IMR-90 (cell line): ENCODE data around the gene CFAP299. TPM values are rescaled to one million over a fixed set of nuclear protein-coding genes. Genes with fewer than 3 reads are reported as not detected.

Source experiments
- ATAC-seq: fragments of 200-7000 bp; cut with Tn5 transposase; 2 replicates; pipeline ENCODE4 v1.9.1; 2020; ENCODE audit warnings: low read depth, mild to moderate bottlenecking, moderate library complexity
- BruUV-seq: library from RNA; stranded (reverse); fragments of 400-500 nt; replicated peaks from 2 replicates; lab custom pipeline; 2021; lab: Mats Ljungman, UMichigan
- CTCF ChIA-PET: fragments of 300-600 bp; formaldehyde crosslinking; extraction: SDS; loops from one replicate; lab custom pipeline; 2021; ENCODE audit warnings: antibody characterized with exemption; lab: Yijun Ruan, JAX
- POLR2A ChIA-PET: fragments of 300-600 bp; sonication (Branson Sonifier 250); formaldehyde crosslinking; loops from one replicate; lab custom pipeline; 2022; ENCODE audit warnings: antibody characterized with exemption; ENCODE audit not compliant: unreplicated experiment; lab: Charles Lee
- DNase-seq: peaks from one replicate; pipeline ENCODE4 v3.0.0; 2013
- H2AFZ ChIP-seq: replicated peaks from 2 replicates; pipeline ENCODE3; 2013; ENCODE audit warnings: low read length, mild to moderate bottlenecking; ENCODE audit not compliant: poor library complexity
- H2AK5ac ChIP-seq: 2 replicates; pipeline ENCODE4 v1.6.1; 2013; ENCODE audit warnings: low read depth, low read length, inconsistent platforms
- H2AK9ac ChIP-seq: replicated peaks from 2 replicates; pipeline ENCODE3; 2013; ENCODE audit warnings: mild to moderate bottlenecking, low read depth, low read length, moderate library complexity; ENCODE audit not compliant: poor library complexity
- H2BK120ac ChIP-seq: 2 replicates; pipeline ENCODE4 v1.6.1; 2013; ENCODE audit warnings: low read depth, low read length, inconsistent platforms
- H2BK15ac ChIP-seq: 3 replicates; pipeline ENCODE4 v1.6.1; 2013; ENCODE audit warnings: low read depth, low read length, inconsistent platforms
- H2BK20ac ChIP-seq: 2 replicates; pipeline ENCODE4 v1.6.1; 2013; ENCODE audit warnings: low read depth, mild to moderate bottlenecking, inconsistent platforms, low read length, moderate library complexity
- H2BK5ac ChIP-seq: 2 replicates; pipeline ENCODE4 v1.6.1; 2013; ENCODE audit warnings: mild to moderate bottlenecking, low read depth, low read length, inconsistent platforms; ENCODE audit not compliant: poor library complexity, severe bottlenecking
- H3K14ac ChIP-seq: replicated peaks from 2 replicates; pipeline ENCODE4 v1.6.1; 2013; ENCODE audit warnings: low read depth, low read length, inconsistent platforms
- H3K18ac ChIP-seq: 2 replicates; pipeline ENCODE4 v1.6.1; 2013; ENCODE audit warnings: low read depth, low read length, control low read depth
- H3K23ac ChIP-seq: 2 replicates; pipeline ENCODE4 v1.6.1; 2013; ENCODE audit warnings: low read depth, low read length, inconsistent platforms
- H3K27ac ChIP-seq: 2 replicates; pipeline ENCODE4 v1.5.1; 2013; ENCODE audit warnings: mild to moderate bottlenecking, control low read depth, low read length; ENCODE audit not compliant: insufficient read depth
- H3K27me3 ChIP-seq: 2 replicates; pipeline ENCODE4 v1.6.1; 2013; ENCODE audit warnings: low read length; ENCODE audit not compliant: control insufficient read depth, insufficient read depth
- H3K36me3 ChIP-seq: 2 replicates; pipeline ENCODE4 v1.6.1; 2013; ENCODE audit warnings: low read length, mixed read lengths; ENCODE audit not compliant: control insufficient read depth, insufficient read depth
- H3K4ac ChIP-seq: 2 replicates; pipeline ENCODE4 v1.6.1; 2013; ENCODE audit warnings: low read depth, low read length, inconsistent platforms
- H3K4me1 ChIP-seq: 2 replicates; pipeline ENCODE4 v1.6.1; 2013; ENCODE audit warnings: low read length, mixed read lengths; ENCODE audit not compliant: control insufficient read depth, insufficient read depth
- H3K4me2 ChIP-seq: 2 replicates; pipeline ENCODE4 v1.6.1; 2013; ENCODE audit warnings: low read depth, mild to moderate bottlenecking, control low read depth, low read length, moderate library complexity
- H3K4me3 ChIP-seq: 2 replicates; pipeline ENCODE4 v1.5.1; 2013; ENCODE audit warnings: low read depth, mild to moderate bottlenecking, control low read depth, low read length, moderate library complexity; ENCODE audit not compliant: insufficient read depth
- H3K56ac ChIP-seq: 2 replicates; pipeline ENCODE4 v1.6.1; 2013; ENCODE audit warnings: low read length, inconsistent platforms; ENCODE audit not compliant: insufficient read depth; ENCODE audit errors: extremely low read depth
- H3K79me1 ChIP-seq, 2 experiments: 2 replicates each; pipeline ENCODE4 v1.6.1; 2013; ENCODE audit warnings: low read length in 2 of 2, inconsistent platforms in 1 of 2, low read depth in 1 of 2
- H3K9ac ChIP-seq: 2 replicates; pipeline ENCODE4 v1.6.1; 2013; ENCODE audit warnings: low read depth, low read length, control low read depth
- H3K9me1 ChIP-seq: 2 replicates; pipeline ENCODE4 v1.6.1; 2013; ENCODE audit warnings: low read length, inconsistent platforms; ENCODE audit not compliant: insufficient read depth
- H3K9me3 ChIP-seq: 2 replicates; pipeline ENCODE4 v1.6.1; 2013; ENCODE audit warnings: low read length; ENCODE audit not compliant: control insufficient read depth, insufficient read depth
- H4K20me1 ChIP-seq: 2 replicates; pipeline ENCODE4 v1.6.1; 2013; ENCODE audit warnings: low read length, inconsistent platforms; ENCODE audit not compliant: insufficient read depth
- H4K5ac ChIP-seq: 2 replicates; pipeline ENCODE4 v1.6.1; 2013; ENCODE audit warnings: mild to moderate bottlenecking, low read depth, low read length, control low read depth
- H4K8ac ChIP-seq, 2 experiments: 2 replicates each; pipeline ENCODE4 v1.6.1; 2013; ENCODE audit warnings: low read depth in 2 of 2, low read length in 2 of 2, control low read depth in 1 of 2, inconsistent platforms in 1 of 2
- H4K91ac ChIP-seq: 2 replicates; pipeline ENCODE4 v1.6.1; 2013; ENCODE audit warnings: low read depth, low read length, inconsistent platforms; ENCODE audit not compliant: insufficient read depth
- RCOR1 ChIP-seq: IDR thresholded peaks from 2 replicates; pipeline ENCODE4 v1.6.1; 2012; ENCODE audit warnings: mild to moderate bottlenecking, low read length, improper control_type of control experiment; ENCODE audit not compliant: insufficient replicate concordance
- SMC3 ChIP-seq: fragments of 150-350 bp; IDR thresholded peaks from 2 replicates; pipeline ENCODE4 v1.6.1; 2016; ENCODE audit warnings: low read depth, mild to moderate bottlenecking, antibody characterized with exemption, low read length, moderate library complexity
- WGBS, 2 experiments: methylation state at CpG; one replicate each; pipeline versions ENCODE4 v1.1.5 to v1.1.7; 2013; ENCODE audit warnings: missing lambda C conversion rate in 2 of 2; ENCODE audit not compliant: insufficient read length in 1 of 2; ENCODE audit errors: extremely low coverage in 2 of 2; 5-methylcytosine and 5-hydroxymethylcytosine counted together
- dilution Hi-C: fragments of 300-500 bp; cut with HindIII; formaldehyde crosslinking; loops from one replicate; pipeline ENCODE4 v1.14.3; 2018; ENCODE audit warnings: low sequenced_read_pairs; ENCODE audit not compliant: unreplicated experiment
- in situ Hi-C: fragments of 300-500 bp; cut with MboI; formaldehyde crosslinking; loops from 3 replicates; pipeline ENCODE4 v1.14.3; 2019; ENCODE audit warnings: low sequenced_read_pairs, inconsistent platforms, mixed read lengths
- intact Hi-C: fragments of 100-400 bp; cut with micrococcal nuclease; formaldehyde crosslinking; loops from 2 replicates; pipeline ENCODE4 v1.10.0; 2022
- polyA plus RNA-seq, 3 experiments: library from polyadenylated mRNA; depleted of rRNA; stranded (reverse); fragments of >200 nt; gene quantifications; 2 replicates each; pipeline ENCODE4 v1.2.3, GENCODE V29; 2012; ENCODE audit warnings: low replicate concordance in 1 of 3
- total RNA-seq: library from RNA; depleted of rRNA; stranded (reverse); fragments of >200 nt; gene quantifications from 2 replicates; pipeline ENCODE4 v1.2.3, GENCODE V29; 2012

CFAP299 gene
- total and polyA plus RNA-seq, 2 of the 4 experiments (the other 2 are of a cell fraction): 1.0 to 1.1 TPM

DNA sequence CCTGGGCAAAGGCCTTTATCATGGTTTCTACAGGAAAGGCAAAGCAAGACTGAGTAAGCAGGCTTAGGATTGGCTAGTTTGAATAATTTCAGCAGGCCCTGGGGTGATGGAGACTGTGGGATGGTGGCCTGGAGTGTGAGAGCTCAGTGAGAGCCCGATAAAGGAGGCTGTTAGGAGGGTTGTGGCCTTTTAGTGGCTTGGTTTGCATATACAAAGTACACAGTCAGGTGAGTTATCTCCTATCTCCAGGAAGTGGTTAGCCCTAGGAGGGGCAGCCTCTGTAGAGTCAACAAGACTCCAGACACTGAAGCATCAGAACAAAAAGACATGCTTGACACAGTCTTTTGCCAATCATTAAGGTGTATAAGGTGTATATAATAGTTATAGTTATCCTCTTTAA, 157.2 kb downstream of the CFAP299 start:
- Histone ChIP-seq H2BK120ac (no peak overlapping the region), H4K91ac (no peak overlapping the region), H3K9me1 (no peaks in the 10 kb centered on the region), H3K4me1 (no peaks in the 10 kb centered on the region), H2BK5ac (no peak overlapping the region), H2AK5ac (no peak overlapping the region), H3K4ac (no peak overlapping the region), H4K5ac (no peak overlapping the region), H3K56ac (no peak overlapping the region), H3K4me2 (no peak overlapping the region), H3K9ac (no peak overlapping the region), H3K9me3 (no peaks in the 10 kb centered on the region), H3K79me1 (no peaks in the 10 kb centered on the region; a peak in 1 of 4 replicates), H3K18ac (no peak overlapping the region), H3K14ac (no peak overlapping the region), H3K27ac (no peak overlapping the region), H3K23ac (no peak overlapping the region), H3K4me3 (no peak overlapping the region), H2BK20ac (no peak overlapping the region), H4K8ac (no peak overlapping the region), H2AK9ac (no peak overlapping the region), H2BK15ac (no peak overlapping the region), H3K36me3 (no peaks in the 10 kb centered on the region), H3K27me3 (no peaks in the 10 kb centered on the region), H2AFZ (no peak overlapping the region), H4K20me1 (no peaks in the 10 kb centered on the region)
- ChIA-PET POLR2A (no interaction called here), CTCF (no interaction called here)
- ATAC-seq (no peak), DNase-seq (no peak)
- in situ Hi-C loops (no loop called here), dilution Hi-C loops (no loop called here), intact Hi-C loops (no loop called here)
- TF ChIP-seq SMC3 (no peak), RCOR1 (no peak)
- no CpG with 5 or more reads among the region's 1 CpG for WGBS, 2 experiments
- no TSS peak for BruUV-seq
